HL-60/S4 treated with retinoic acid at 250 ng/mL for 4 days and 3 days (cell line): ENCODE measurements around the gene PEX5L.

Experiments
- in situ Hi-C: fragments of 300-500 bp; cut with MboI; formaldehyde crosslinking; loops from 2 replicates; pipeline ENCODE4 v1.7.0; 2022; ENCODE audit warnings: low sequenced_read_pairs

PEX5L gene

GRCh38 chr3:179957264-179957845 lies 79.4 kb downstream of the PEX5L start:
- in situ Hi-C loops, result no loop called here

GRCh38 chr3:179956416-179956830 lies 80.3 kb downstream of the PEX5L start:
- in situ Hi-C loops, result no loop called here

GRCh38 chr3:179955809-179956208 lies 80.9 kb downstream of the PEX5L start:
- in situ Hi-C loops, result no loop called here

GRCh38 chr3:179955286-179955685 lies 81.5 kb downstream of the PEX5L start:
- in situ Hi-C loops, result no loop called here

GRCh38 chr3:179953993-179954870 lies 82.5 kb downstream of the PEX5L start:
- in situ Hi-C loops, result no loop called here

- in situ Hi-C loops, result no loop called here
Observed at GRCh38 chr3:179950840-179951239, 85.9 kb downstream of the PEX5L start.

- in situ Hi-C loops, result no loop called here
Observed at GRCh38 chr3:179949869-179950268, 86.9 kb downstream of the PEX5L start.

- in situ Hi-C loops, result no loop called here
Observed at GRCh38 chr3:179949412-179949811, 87.3 kb downstream of the PEX5L start.

GRCh38 chr3:179948740-179949139 lies 88.0 kb downstream of the PEX5L start:
- in situ Hi-C loops, result no loop called here

- in situ Hi-C loops, result no loop called here
Observed at GRCh38 chr3:179945569-179945968, 91.2 kb downstream of the PEX5L start.

GRCh38 chr3:179943117-179943880 lies 93.4 kb downstream of the PEX5L start:
- in situ Hi-C loops, result no loop called here

- in situ Hi-C loops, result no loop called here
Observed at GRCh38 chr3:179942553-179943075, 94.1 kb downstream of the PEX5L start.

GRCh38 chr3:179935710-179936109 lies 101.0 kb downstream of the PEX5L start:
- in situ Hi-C loops, result no loop called here

GRCh38 chr3:179933914-179934313 lies 102.8 kb downstream of the PEX5L start:
- in situ Hi-C loops, result no loop called here

- in situ Hi-C loops, result no loop called here
Observed at GRCh38 chr3:179933080-179933479, 103.7 kb downstream of the PEX5L start.

GRCh38 chr3:179932674-179933073 lies 104.1 kb downstream of the PEX5L start:
- in situ Hi-C loops, result no loop called here

- in situ Hi-C loops, result no loop called here
Observed at GRCh38 chr3:179929091-179929529, 107.6 kb downstream of the PEX5L start.

GRCh38 chr3:179927191-179927590 lies 109.5 kb downstream of the PEX5L start:
- in situ Hi-C loops, result no loop called here

GRCh38 chr3:179921951-179922350 lies 114.8 kb downstream of the PEX5L start:
- in situ Hi-C loops, result no loop called here

- in situ Hi-C loops, result no loop called here
Observed at GRCh38 chr3:179921500-179921899, 115.2 kb downstream of the PEX5L start.

GRCh38 chr3:179907784-179908482 lies 128.8 kb downstream of the PEX5L start:
- in situ Hi-C loops, result no loop called here
